NCI-H748 (cell line): ENCODE measurements around the gene NUBPL.
"Not testable (repeated sequence)": the region's sequence is repeated elsewhere in the genome, so short reads cannot be mapped to it uniquely, and the experiment has no call there.

ENCODE experiments used
- DNase-seq: peaks from one replicate; lab custom pipeline; 2025; ENCODE audit not compliant: unreplicated experiment; lab: John Stamatoyannopoulos, UW

NUBPL gene

DNA sequence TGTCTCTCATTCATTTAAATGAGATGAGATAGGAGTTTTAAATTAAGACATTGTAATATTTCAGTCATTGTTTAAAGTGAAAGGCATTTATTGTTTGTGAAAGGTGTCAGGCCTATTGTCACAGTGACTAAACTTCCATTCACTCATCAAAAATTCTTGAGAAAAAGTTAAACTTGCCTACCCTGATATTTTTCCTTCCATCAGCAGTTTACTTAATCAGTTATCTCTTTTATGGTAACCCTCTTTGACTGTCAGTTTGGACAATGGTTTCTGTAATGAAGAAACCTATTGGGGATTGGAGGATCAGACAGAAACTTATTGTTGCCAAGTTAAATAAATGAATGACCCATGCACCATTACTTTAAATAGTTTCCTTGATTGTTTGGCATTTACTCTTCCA lies 241.6 kb downstream of the NUBPL start:
- no peak for DNase-seq

DNA sequence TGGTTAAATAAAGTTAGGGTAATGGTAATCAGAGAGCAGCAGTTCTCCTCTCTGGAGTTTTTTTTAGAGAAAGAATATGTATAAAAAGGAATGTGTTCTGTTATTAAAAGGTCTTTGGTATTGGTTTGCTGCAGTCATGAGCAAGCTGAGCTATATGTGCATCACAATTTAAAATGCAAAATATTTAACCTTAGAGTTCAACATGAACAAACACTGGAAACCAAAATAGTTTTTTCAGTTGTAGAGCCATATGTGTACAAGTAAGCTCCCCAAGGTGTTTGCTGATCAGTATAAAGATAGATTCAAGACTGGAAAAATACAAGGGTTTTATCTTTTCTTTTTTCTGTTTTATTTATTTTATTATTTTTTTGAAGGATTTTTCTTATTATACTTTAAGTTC lies 245.0 kb downstream of the NUBPL start:
- DNase-seq = no peak

- not testable (repeated sequence) for DNase-seq
Measured at GRCh38 chr14:31811693-31812628, 250.8 kb downstream of the NUBPL start.

DNA sequence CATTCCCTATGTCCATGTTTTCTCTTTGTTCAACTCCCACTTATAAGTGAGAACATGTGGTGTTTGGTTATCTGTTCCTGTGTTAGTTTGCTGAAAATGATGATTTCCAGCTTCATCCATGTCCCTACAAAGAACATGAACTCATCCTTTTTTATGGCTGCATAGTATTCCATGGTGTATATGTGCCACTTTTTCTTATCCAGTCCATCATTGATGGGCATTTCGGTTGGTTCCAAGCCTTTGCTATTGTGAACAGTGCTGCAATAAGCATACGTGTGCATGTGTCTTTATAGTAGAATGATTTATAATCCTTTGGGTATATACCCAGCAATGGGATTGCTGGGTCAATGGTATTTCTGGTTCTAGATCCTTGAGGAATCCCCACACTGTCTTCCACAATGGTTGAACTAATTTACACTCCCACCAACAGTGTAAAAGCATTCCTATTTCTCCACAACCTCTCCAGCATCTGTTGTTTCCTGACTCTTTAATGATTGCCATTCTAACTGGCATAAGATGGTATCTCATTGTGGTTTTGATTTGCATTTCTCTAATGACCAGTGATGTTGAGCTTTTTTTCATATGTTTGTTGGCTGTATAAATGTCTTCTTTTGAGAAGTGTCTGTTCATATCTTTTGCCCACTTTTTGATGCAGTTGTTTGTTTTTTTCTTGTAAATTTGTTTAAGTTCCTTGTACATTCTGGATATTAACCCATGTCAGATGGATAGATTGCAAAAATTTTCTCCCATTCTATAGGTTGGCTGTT lies 252.7 kb downstream of the NUBPL start:
- not testable (repeated sequence) for DNase-seq

- DNase-seq = no peak
Measured at GRCh38 chr14:31819281-31819680, 258.1 kb downstream of the NUBPL start.

DNA sequence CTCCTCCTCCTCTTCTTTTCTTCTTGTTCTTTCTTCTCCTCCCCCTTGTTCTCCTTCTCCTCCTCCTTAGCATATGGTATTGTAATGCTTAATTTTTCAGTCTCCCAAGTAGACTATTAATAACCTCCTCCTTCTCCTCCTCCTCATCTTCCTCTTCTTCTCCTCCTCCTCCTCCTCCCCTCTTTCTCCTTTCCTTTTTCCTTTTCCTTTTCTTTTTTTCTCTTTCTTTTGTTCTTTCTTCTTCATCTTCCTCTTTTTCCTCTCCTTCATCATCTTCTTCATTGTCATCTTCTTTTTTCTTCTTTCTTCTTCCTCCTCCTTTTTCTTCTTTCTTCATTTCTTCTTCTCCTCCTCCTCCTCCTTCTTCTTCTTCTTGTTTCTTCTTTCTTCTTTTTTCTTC lies 264.3 kb downstream of the NUBPL start:
- DNase-seq = no peak

- no peak for DNase-seq
Measured at GRCh38 chr14:31827325-31827724, 266.1 kb downstream of the NUBPL start.

DNA sequence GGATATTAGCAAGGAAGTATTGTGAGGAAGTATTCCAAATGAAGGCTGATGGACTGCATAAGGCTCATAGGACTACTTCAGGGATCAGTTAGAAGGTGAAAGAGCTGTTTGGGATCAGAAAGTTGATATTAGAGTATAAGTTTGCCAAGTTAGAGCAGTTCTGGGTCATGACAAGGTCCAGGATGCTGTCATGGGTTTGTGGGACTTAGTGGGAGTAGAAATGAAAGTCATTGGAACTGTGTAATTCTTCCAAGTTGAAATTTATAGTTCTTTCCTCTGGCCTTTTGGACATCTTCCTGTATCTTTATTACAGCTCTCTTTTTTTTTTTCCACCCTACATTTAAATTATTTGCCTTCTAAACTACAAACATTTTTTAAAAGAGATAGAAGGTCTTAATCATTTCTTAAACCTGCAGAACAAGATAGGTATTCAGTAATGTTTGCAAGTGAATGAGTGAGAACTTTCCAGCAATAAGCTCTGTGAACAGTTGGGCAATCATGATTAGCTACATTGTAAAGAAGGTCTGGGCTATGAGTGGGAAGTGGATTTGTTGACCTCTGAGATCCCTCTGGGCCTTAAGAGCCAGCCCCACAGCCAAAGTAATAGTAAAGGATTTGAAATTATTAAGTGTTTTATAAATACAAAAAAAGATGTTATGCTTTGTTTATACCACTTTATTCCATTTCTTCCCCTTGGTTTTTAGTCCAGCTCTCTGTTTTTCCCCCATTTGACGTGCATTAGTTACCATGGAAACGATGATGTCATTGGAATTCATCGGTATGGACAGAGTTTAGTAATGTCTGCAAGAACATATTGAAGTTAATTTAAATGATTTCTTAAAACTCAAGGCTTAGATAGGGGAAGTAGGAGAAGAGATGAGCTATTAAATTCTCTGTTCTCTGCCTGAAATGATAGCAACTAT lies 268.0 kb downstream of the NUBPL start:
- no peak for DNase-seq

DNA sequence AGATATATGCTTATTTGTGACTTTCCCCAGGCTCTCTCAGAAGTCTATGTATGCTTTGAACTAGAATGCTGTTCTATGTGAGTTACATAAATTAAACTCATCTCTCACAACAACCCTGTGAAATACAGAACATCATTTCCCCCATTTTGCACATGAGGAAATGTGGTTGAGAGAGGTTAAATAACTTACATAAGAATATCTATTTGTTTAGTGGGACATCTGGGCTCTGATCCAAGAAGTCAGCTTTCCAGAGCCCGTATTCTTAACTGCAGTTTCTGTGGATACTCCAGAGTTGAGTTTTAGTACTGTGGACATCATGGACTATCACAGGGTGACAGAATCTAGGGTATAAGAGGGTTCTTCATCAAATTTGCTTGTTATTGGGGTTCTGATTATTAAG lies 273.4 kb downstream of the NUBPL start:
- peak; percentile 42 for DNase-seq

GRCh38 chr14:31835049-31835448 lies 273.8 kb downstream of the NUBPL start:
- no peak for DNase-seq

GRCh38 chr14:31837031-31837430 lies 275.8 kb downstream of the NUBPL start:
- DNase-seq = no peak

DNA sequence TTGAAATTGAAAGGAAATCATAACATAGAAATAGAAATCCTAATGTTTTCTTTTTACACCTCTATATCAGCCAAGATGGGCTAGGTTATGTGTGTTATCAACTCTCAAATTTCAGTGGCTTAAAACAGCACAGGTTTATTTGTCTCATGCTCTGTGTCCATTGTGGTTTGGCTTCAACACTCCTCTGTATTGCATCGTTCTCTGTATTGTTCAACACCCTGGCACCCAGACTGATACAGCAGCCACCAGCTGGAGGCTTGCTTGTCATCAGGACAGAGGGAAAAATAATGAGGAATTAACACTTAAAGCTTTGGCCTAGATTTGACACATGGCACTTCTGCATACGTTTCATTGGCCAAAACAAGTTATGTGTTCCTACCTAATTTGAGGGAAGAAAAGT lies 281.7 kb downstream of the NUBPL start:
- peak; percentile 51 for DNase-seq

GRCh38 chr14:31843361-31844091 lies 282.3 kb downstream of the NUBPL start:
- no peak for DNase-seq

DNA sequence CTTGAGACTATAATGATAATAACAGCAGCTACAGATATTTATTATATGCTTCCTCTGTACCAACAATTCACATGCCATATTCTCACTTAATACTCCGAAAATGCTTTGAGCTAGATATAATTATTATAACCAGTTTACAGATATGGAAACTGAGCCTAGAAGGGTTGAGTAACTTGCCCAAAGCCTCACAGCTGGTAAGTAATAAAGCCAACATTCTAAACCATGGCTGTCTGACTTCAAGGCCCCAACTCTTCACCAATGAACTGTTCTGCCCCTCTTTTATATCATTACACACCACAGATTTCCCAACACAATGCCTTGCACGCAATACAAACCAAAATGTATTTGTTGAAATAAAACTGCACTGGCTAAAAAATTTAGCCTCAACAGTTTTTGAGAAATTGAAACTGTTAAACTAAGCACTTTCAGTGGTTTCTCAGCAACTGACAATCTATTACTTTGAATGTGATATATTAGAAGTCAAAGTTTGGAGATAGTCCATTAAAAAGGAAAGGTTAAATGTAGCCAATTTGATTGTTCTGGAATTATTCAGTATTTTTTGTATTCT lies 293.4 kb downstream of the NUBPL start:
- DNase-seq = no peak

GRCh38 chr14:31855262-31855661 lies 294.1 kb downstream of the NUBPL start:
- DNase-seq = no peak

GRCh38 chr14:31856003-31856402 lies 294.8 kb downstream of the NUBPL start:
- not testable (repeated sequence) for DNase-seq

- no peak for DNase-seq
Measured at GRCh38 chr14:31858868-31859267, 297.7 kb downstream of the NUBPL start.

DNA sequence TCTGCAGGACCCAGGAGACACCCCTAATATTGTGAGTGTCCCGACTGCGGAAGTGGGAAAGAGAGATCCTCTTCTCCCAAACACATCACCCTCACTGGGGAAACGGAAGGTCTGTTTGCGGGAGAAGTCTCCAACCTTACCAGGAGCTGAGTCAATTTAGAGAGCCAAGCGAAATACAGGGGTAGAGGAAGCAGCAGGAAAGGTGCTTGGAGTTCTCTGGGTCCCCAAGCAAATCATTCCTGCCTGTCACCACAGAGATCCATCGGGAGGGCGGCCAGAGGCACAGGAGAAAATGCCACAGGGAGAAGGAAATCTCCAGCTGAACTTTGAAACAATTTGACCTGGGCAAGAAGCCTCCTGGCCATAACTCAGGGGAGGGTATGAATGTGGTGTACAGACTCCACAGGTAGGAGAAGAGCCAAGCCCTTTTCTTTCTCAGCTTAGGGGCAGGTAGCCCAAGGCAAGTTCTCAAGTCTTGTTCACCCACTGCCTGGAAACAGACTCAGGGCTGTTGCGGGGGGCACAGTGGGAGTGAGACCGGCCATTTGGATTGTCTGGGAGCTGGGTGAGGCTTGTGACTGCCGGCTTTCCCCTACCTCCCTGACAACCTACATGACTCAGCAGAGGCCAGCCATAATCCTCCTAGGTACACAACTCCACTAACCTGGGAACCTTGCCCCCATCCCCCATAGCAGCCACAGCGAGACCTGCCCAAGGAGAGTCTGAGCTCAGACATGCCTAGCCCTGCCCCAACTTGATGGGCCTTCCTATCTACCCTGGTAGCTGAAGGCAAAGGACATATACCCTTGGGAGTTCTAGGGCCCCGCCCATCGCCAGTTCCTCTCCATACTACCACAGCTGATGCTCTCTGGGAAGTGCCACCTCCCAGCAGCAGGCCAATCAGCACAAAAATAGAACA lies 304.0 kb downstream of the NUBPL start:
- DNase-seq = no peak

GRCh38 chr14:31867570-31867969 lies 306.4 kb downstream of the NUBPL start:
- DNase-seq = peak; percentile 33
